Gastrocnemius medialis (tissue), 4 donors: ENCODE results near the gene RPL32. TPM values are rescaled to one million over a fixed set of nuclear protein-coding genes. Genes with fewer than 3 reads are reported as not detected.

Experiments used
- ATAC-seq, 2 donors: fragments of 150-250 bp; one replicate each; pipeline ENCODE4 v1.9.1; 2016
- DNase-seq, 2 donors: peaks; one replicate each; pipeline ENCODE4 v3.0.0-alpha.2; 2019
- H3K27ac ChIP-seq, 4 donors: fragments of 200-600 bp; sonication (generic); 1 replicate in 1 of 4; 2 replicates in 3 of 4; pipeline ENCODE4 v1.5.1; 2016 to 2018; ENCODE audit warnings: mild to moderate bottlenecking in 2 of 4, moderate library complexity in 1 of 4
- H3K27me3 ChIP-seq, 3 donors: fragments of 200-600 bp; sonication (generic) in 2 of 3; 1 replicate in 1 of 3; 2 replicates in 2 of 3; pipeline versions ENCODE4 v1.5.1 to v1.6.0; 2016 to 2019; ENCODE audit warnings: mild to moderate bottlenecking in 1 of 3, moderate library complexity in 1 of 3
- H3K36me3 ChIP-seq, 2 donors: fragments of 200-600 bp; sonication (generic) in 1 of 2; one replicate each; pipeline ENCODE4 v1.5.1; 2017 to 2018
- H3K4me1 ChIP-seq, 2 donors: fragments of 200-600 bp; sonication (generic) in 1 of 2; one replicate each; pipeline ENCODE4 v1.5.1; 2016 to 2017; ENCODE audit warnings: mild to moderate bottlenecking in 2 of 2
- H3K4me3 ChIP-seq, 4 donors: fragments of 200-600 bp; sonication (generic) in 3 of 4; 1 replicate in 1 of 4; 2 replicates in 3 of 4; pipeline ENCODE4 v1.5.1; 2016 to 2019; ENCODE audit warnings: mild to moderate bottlenecking in 2 of 4
- H3K9me3 ChIP-seq, 3 donors: fragments of 200-600 bp; sonication (generic) in 2 of 3; 1 replicate in 1 of 3; 2 replicates in 2 of 3; pipeline ENCODE4 v1.5.1; 2016 to 2019
- CTCF ChIP-seq, 5 experiments: fragments of 450-650 bp in 3 of 5; fragments of 200-600 bp in 2 of 5; sonication (generic) in 2 of 5; IDR thresholded peaks in 4 of 5; conservative IDR thresholded peaks in 1 of 5; 1 replicate in 4 of 5; 2 replicates in 1 of 5; pipeline ENCODE4 v1.5.1; 2016 to 2019; ENCODE audit warnings: antibody characterized with exemption in 5 of 5, mild to moderate bottlenecking in 3 of 5, moderate library complexity in 3 of 5
- POLR2A ChIP-seq, 2 donors: fragments of 450-650 bp; IDR thresholded peaks; one replicate each; pipeline ENCODE4 v1.6.1; 2017; ENCODE audit warnings: antibody characterized with exemption in 2 of 2, mild to moderate bottlenecking in 2 of 2, moderate library complexity in 2 of 2
- in situ Hi-C, 4 donors: fragments of 200-750 bp; cut with MboI; loops; one replicate each; pipeline versions ENCODE4 v1.15.0 to v1.8.0; 2017; ENCODE audit warnings: low sequenced_read_pairs in 4 of 4
- intact Hi-C: fragments of 100-400 bp; cut with DNase I; formaldehyde crosslinking; loops from one replicate; pipeline ENCODE4 v1.15.1; 2023; ENCODE audit warnings: low total_unique reads
- total RNA-seq, 4 donors: library from RNA; depleted of rRNA; stranded (reverse); fragments of >200 nt; gene quantifications; one replicate each; pipeline versions ENCODE4 v1.1.0 to v1.2.3, GENCODE V29; 2016

Gene RPL32
- total RNA-seq, 4 donors from 2014 or later: 765 to 1,204 (median 990) TPM

GRCh38 chr3:12812812-12813211, 28.6 kb downstream of the RPL32 start:
- no peak for DNase-seq
- Histone ChIP-seq H3K36me3 (peaks cover 0 to 35% of the 10 kb centered on the region in 2 donors), H3K27ac (peak overlapping the region in 2 of 4 donors; percentile 26 to 74), H3K4me3 (no peak overlapping the region), H3K4me1 (peaks cover 35 to 42% of the 10 kb centered on the region in 2 donors), H3K27me3 (no peaks in the 10 kb centered on the region), H3K9me3 (no peaks in the 10 kb centered on the region)
- intact Hi-C loops: no loop called here
- in situ Hi-C loops: no loop called here
- TF ChIP-seq CTCF (IDR thresholded peaks at IDR 0.05 in 4 of 5, conservative IDR thresholded peaks at IDR 0.05 in 1 of 5): no peak
- no peak for TF ChIP-seq POLR2A (IDR thresholded peaks at IDR 0.05)
- no peak for ATAC-seq

GRCh38 chr3:12810961-12811360, 30.4 kb downstream of the RPL32 start:
- peaks cover 0 to 34% of the 10 kb centered on the region in 2 donors for H3K36me3 ChIP-seq
- H3K27me3 ChIP-seq: no peaks in the 10 kb centered on the region
- intact Hi-C loops (loop anchor here (2.0 kb wide), 1 partner anchor 30 kb away; the partner anchor contains the start of gene RPL32), in situ Hi-C loops (no loop called here)
- peak overlapping the region; percentile 71 to 99 (median 92) for H3K27ac ChIP-seq
- no peaks in the 10 kb centered on the region for H3K9me3 ChIP-seq
- no peak overlapping the region for H3K4me3 ChIP-seq
- no peak for ATAC-seq
- H3K4me1 ChIP-seq: peaks cover 40% of the 10 kb centered on the region in 2 donors
- DNase-seq: no peak
- TF ChIP-seq CTCF (IDR thresholded peaks at IDR 0.05 in 4 of 5, conservative IDR thresholded peaks at IDR 0.05 in 1 of 5): no peak
- TF ChIP-seq POLR2A (IDR thresholded peaks at IDR 0.05): no peak

GRCh38 chr3:12810013-12810780, 31.2 kb downstream of the RPL32 start:
- Histone ChIP-seq H3K4me3 (peak overlapping the region; percentile 54 to 90 (median 64)), H3K4me1 (peaks cover 40 to 48% of the 10 kb centered on the region in 2 donors), H3K27me3 (no peaks in the 10 kb centered on the region), H3K27ac (peak overlapping the region; percentile 71 to 99 (median 92)), H3K36me3 (peaks cover 0 to 34% of the 10 kb centered on the region in 2 donors), H3K9me3 (no peaks in the 10 kb centered on the region)
- in situ Hi-C loops (no loop called here), intact Hi-C loops (loop anchor here (2.0 kb wide), 1 partner anchor 31 kb away; the partner anchor contains the start of gene RPL32)
- peak; percentile 60 to 94 (median 80) for TF ChIP-seq CTCF (IDR thresholded peaks at IDR 0.05 in 4 of 5, conservative IDR thresholded peaks at IDR 0.05 in 1 of 5)
- TF ChIP-seq POLR2A (IDR thresholded peaks at IDR 0.05): peak; percentile 1 to 34
- ATAC-seq (peak; percentile 79 to 88), DNase-seq (peak; percentile 84 to 90)

GRCh38 chr3:12809435-12809834, 31.9 kb downstream of the RPL32 start:
- in situ Hi-C loops: no loop called here
- DNase-seq (peak in 1 of 2 donors; percentile 9), ATAC-seq (no peak)
- TF ChIP-seq POLR2A (IDR thresholded peaks at IDR 0.05) (no peak), CTCF (IDR thresholded peaks at IDR 0.05 in 4 of 5, conservative IDR thresholded peaks at IDR 0.05 in 1 of 5) (no peak)
- Histone ChIP-seq H3K27ac (peak overlapping the region; percentile 71 to 99 (median 92)), H3K9me3 (no peaks in the 10 kb centered on the region), H3K36me3 (peaks cover 0 to 36% of the 10 kb centered on the region in 2 donors), H3K4me3 (peak overlapping the region in 3 of 4 donors; percentile 54 to 90 (median 61)), H3K4me1 (peaks cover 40 to 48% of the 10 kb centered on the region in 2 donors), H3K27me3 (no peaks in the 10 kb centered on the region)
- intact Hi-C loops: loop anchor here (2.0 kb wide), 1 partner anchor 23 kb away; no protein-coding TSS in a partner anchor
